Central memory CD4-positive, alpha-beta T cell (primary cell): Measurements from ENCODE around the gene CTRL.
"Not testable (repeated sequence)": the region's sequence is repeated elsewhere in the genome, so short reads cannot be mapped to it uniquely, and the experiment has no call there.

Source experiments
- DNase-seq: peaks from one replicate; pipeline ENCODE4 v3.0.0; 2022
- total RNA-seq, 3 experiments: gene quantifications; one replicate each; lab custom pipeline; 2026; lab: John Stamatoyannopoulos, UW

CTRL gene
- total RNA-seq, result 0.49 to 0.58 (median 0.54) reads per million in 3 experiments

DNA sequence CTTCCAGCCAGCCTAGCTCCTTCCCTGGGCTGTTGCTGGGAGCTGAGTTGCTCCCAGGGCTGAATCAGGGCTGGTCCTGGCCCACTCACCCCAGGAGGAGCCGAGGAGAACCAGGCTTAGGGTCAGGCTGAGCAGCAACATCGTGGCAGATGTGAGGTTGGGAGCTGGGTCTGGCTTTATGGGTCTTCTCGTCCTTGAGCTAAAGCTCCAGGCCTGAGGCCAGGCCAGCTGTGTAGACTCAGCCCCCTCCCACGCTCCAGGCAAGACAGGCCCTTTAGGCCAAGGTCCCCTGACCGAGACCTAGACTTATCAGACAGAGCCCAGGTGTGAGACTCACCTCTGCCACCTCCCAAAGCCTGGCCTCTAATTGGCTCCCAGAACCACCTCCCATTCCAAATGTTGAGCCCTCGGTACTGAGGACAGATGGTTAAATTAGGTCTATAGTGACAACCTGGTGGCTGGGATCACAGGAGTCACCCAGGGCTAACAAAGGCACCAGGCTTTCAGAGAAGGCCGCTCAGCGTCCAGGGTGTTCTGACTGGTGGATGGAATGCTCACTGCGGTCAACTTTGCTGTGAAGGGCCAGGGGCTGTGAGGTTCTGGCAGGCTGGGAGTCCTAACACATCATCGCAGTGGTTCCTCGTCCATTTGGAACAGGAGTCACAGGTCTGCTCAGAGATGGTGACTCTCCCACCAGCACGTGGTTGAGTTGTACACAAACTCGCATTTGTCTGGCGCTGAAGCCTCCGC lies at the start of gene CTRL:
Gene CTRL, minus strand, starts transcription at position 151 of the 750 bp plus-strand sequence. Its CDS starts 10 bp downstream, at position 141.
- no peak for DNase-seq

DNA sequence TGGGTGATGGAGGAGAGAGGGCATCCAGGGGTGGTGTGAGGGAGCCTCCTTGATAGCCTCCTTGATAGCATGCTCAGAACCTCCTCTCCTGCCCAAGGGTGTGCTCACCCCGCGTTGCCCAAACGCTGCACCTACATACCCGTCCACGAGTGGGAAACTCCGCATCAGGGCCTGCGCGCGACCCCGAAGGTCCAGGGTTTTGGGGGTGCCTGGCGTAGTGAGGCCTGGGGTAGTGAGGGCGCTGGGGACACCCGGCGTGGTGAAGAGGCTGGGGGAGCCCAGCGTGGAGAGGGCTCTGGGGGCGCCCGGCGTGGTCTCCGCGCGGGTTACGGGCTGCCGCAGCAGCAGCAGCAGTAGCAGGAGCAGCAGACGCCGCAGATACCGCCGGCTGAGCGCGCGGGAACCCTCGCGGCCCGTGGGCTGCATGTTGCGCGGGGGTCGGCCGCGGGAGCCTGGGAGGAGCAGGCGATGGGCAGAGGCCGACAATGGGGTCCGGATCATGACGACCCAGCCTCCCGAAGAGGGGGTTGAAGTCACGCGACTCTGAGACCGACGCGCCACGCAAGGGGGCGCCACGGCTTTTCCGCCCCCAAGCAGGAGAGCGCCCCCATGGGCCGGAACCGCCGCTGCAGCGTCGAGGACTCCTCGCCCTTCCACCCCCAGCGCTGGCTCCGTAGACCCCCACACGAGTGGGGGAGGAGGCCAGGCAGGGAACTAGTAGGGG lies 48.5 kb upstream of the CTRL start, which contains the start of gene DPEP3:
Gene DPEP3, minus strand, starts transcription at position 545 of the 724 bp plus-strand sequence. Its CDS starts 119 bp downstream, at position 426.
- no peak for DNase-seq

DNA sequence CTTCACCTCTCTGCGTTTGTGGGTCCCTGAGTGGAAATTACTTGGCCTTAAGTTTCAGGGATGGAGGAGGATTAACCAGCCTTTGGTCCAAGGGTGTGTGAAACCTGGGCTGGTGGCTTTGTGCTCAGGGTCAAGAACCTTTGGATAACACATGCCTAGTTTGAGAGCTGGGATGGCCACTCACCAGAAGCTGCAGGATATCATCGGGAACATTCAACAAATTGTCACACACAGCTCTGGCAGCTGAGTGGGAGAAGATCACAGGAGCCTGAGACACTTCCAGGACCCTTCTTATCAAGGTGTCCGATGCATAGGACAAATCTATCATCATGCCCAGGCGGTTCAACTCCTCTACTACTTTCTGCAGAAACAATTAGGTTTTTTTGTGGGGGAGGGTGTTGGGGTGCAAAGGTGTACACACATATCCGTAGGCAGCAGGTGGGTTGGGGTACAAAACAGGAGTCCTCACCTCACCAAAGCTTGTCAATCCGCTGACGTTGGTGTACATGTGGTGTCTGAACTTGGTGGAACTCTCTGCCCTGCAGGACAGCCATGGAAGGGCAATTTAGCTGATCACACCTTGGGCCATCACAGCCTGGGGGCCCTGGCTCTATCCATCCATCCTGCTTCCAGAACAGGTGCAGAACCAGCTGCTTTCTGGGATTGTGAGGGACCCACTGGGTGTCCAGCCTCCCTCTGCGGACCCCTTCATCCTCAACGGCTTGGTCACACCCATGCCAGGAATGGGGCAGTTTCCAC lies 46.0 kb upstream of the CTRL start:
- DNase-seq, result no peak

DNA sequence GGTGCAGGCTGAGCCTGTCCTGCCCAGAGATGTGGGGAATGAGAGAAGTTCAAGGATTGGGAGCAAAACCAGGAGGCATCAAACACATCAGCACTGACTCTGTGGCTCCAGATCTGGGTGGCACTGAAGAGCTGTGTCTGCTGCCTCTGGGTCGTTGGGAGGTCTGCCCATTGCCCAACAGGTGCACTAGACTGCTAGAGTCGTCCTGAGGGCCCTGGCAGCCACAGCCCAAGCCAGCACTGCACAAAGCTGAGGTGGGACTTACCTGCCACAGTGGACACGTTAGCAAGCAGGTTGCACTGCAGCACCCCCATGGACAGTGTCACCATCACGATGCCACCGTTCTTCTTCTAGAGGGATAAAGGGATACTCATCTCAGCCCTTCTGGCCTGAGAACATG lies 45.3 kb upstream of the CTRL start:
- DNase-seq, result no peak

DNA sequence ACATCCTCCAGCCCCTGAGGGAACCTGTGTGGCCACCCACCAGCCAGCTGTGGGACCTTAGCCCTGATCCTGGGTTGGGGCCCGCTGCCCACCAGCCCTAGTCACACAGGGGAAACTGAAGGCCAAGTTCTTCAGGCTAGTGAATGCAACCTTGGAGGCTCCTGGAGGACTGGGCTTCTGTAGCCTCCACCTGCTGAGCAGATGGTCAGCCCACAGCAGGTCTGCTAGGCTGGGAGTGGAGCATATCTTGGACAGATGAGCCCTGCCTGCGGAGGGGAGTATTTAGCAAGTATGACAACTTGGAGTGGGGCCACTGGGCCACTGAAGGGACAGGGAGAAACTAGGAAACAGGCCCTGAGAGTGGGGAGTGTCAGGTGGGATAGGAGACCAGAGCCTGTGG lies 44.5 kb upstream of the CTRL start:
- DNase-seq, result no peak

DNA sequence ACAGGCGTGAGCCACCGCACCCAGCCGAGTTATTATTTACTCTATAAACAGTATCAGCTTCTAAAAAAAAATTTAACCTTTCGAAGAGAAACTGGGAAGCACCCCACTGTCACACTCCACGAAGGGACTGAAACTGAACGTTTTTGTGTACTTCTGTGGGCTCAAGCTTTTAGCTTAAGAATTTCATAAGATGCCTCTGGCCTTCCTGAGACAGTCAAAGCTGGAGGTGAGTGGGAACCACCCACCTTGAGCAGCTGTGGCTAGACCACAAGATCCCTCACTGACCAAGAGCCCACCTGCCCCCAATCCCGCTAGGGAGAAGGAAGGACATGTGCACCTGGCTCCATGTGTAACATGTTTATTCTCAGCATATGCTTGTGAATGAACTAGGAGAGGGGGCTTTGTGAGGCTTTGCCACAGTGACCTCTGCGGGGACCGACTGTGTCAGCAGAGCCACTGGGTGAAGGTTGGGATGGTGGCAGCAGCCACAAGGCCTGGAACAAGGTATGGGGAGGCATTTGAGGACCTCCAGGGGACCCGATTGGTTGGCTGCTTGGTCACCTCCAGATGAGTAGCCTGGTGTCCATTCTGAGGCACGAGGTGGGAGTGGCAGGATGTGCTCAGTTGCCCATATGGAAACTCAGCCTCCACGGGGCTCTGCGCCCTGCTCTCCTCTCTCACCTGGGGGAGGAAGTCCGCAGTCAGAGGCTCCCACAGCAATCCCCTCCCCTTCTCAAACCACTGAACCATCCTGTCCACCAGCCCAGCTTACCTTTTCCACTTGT lies 43.9 kb upstream of the CTRL start:
- DNase-seq, result no peak

DNA sequence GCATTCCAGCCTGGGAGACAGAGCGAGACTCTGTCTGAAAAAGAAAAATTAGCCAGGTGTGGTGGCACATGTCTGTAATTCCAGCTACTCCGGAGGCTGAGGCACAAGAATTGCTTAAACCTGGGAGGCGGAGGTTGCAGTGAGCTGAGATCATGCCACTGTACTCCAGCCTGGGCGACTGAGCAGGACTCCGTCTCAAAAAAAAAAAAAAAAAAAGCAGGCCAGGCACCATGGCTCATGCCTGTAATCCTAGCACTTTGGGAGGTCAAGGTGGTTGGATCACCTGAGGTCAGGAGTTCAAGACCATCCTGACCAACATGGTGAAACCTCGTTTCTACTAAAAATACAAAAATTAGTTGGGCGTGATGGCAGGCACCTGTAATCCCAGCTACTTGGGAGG lies 40.6 kb upstream of the CTRL start:
- not testable (repeated sequence) for DNase-seq

DNA sequence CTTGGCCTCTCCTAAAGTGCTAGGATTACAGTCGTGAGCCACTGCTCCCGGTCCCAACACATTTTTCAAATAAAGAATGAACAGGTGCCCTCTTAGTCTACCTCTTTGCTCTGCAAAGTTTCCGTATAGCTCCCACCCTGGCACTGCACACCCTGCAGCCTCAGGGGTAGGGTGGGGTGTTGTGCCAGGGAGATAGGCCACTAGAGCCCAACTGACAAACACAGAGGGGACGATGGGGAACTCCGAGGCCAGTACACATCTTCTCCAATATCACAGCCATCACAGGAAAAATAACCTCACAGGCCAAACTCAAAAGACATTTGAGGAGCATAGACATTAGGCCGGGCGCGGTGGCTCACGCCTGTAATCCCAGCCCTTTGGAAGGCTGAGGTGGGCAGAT lies 39.4 kb upstream of the CTRL start:
- DNase-seq, result no peak

DNA sequence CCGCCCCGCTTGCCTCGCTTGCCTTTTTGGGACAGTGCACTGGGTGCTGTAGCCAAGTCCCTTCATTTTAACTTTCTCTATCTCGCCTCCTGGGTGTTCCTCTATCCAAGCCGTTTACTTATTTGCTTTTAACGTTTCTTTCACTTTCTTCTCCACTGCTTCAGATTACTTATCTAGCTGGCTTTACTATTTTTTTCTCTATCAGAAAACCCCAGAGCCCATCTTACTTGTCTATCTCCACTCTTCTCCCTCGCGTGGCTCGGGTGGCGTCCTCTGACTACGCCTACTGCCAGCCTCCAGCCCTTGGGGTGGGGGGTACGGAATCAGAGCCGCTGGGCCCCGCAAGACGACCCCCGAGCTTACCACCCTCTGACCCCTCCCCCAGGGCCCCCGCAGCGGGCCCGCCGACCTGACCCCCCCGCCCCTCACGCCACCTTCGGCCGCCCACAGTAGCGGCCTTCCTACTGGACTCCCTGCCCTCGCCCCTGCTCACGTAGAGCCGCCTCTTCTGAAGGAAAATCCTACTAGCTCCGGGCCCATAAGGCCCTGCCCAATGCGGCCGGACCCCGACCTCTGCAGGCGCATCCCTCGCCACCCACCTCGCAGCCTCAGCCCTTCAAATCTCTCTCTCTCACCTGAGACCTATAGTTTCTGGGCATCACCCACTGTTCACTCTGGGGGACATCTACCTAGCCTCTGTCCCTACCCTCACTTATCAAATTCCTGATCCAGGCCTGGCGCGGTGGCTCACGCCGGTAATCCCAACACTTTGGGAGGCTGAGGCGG lies 37.8 kb upstream of the CTRL start:
- DNase-seq, result peak; percentile 25

DNA sequence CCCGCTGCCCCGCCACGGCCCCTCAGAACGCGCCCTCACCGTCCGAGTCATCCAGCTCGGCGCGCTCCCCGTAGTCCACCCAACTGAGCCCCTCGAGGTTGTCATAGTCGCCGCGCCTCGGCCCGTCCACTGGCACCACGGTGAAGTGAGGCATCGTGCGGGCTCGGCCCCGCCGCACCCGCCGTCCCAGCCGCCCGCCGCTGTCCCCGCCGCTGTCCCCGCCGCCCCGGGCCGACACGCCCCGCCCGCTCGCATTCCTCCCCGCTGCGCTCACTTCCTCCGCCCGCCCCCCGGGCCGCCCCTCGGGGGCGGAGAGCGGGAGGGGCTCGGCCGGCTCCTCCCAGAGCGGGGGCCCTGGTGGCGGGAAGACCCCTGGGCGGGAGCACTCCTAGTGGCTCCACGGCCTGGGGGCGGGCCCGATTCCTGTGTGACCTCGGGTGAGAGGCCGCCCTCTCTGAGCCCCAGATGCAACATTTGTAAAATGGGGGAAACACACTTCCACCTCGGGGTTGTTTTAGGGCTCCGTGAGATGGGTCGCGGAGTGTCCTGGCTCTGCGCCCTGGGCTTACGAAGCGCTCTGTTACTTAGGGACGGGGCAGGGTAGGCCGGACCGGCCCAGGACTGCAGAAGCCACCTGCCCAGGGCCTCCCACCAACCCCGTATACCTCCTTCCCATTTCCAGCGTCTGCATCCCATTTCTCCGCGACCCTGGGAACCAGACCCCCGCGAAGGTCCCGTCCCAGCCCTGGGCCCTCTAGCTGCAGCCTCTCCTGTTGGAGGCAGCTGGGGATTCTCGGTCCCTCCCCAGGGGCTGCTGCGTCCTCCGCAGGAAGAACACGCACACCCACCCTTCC lies 37.0 kb upstream of the CTRL start, which contains the start of gene SLC12A4:
Gene SLC12A4, minus strand, starts transcription at position 238 of the 854 bp plus-strand sequence. Its CDS starts 84 bp downstream, at position 154.
- DNase-seq, result peak; percentile 79

DNA sequence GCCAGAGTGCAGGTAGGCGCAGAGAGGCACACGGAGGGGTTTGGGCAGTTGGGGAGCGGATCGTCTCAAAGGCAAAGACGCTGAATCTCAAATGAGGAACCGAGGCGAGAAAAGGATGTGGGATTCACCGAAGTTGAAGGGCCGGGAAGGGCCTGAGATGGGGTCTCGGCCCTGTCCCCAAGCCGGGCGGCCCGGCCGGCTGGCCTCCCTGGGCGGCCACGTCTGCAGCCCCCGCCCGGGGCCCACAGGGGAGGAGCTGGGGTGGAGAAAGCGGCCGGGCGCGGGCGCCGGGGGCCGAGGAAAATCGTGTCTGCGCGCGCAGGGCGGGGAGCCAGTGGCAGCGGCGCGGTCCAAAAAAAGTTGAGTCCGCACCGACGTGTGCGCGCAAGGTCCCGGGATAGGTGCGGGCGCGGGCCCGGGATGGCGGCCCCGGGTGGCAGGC lies 36.3 kb upstream of the CTRL start:
- peak; percentile 13 for DNase-seq

DNA sequence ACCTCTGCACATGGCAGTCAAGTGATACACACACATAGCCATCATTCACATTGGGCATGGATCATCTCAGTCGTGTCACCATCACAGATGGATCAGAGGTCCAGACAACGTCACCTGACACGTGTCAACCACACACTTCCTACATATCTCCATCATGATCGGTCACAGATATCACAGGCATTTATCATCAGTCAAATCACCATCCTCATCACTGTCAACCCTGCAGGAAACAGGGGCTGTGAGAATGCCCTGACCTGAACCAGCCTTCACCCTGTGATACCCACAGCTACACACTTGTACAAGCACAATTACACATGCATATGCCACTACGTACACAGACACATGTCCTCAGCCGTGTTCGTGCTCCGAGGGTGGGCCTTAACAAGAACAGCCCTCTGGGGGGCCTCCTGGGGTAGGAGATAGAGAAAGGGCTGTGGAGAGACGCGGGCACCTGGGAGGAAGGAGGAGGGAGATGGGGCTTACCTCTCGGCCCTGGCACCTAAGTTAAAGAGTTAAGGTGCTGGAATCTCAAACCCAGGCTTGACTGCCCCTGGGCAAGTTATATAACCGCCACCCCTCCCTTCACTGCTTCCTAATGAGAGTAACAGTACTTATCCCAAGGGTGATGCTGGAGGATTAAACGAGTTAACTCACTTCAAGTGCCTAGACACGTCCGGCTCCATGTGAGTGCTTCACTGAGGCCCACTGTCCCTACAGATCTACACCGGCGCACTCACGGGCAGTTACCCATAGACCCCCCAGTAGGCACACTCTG lies 35.7 kb upstream of the CTRL start:
- no peak for DNase-seq

DNA sequence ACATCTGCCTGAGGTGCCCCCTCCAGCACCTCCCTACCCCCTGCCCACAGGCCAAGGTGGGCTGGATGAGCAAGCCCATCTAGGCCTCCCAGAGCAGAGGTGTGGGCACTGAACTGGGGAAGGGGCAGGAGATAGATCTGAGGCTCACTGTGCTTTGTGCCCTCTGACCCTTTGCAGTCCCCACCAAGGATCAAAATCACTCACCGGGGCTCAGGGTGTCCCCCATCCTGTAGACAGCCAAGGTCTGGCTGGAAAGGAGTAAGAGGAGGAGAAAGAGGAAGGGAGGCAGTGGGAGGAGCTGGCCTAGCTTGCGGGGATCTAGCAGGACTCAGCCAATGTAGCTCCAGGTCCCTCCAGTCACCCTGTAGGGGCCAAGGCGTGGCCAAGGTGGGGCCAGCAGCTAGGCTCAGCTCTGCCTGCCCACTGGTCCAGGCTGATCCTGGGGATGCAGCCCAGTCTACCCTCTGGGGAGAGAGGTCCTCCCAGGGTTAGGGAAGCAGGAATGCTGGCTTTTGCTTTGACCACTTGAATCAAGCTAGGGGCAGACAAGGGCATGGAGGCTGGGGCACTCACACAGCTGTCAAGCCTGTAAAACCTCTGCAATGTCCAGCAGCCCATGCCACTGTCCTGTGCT lies 35.0 kb upstream of the CTRL start:
- no peak for DNase-seq

DNA sequence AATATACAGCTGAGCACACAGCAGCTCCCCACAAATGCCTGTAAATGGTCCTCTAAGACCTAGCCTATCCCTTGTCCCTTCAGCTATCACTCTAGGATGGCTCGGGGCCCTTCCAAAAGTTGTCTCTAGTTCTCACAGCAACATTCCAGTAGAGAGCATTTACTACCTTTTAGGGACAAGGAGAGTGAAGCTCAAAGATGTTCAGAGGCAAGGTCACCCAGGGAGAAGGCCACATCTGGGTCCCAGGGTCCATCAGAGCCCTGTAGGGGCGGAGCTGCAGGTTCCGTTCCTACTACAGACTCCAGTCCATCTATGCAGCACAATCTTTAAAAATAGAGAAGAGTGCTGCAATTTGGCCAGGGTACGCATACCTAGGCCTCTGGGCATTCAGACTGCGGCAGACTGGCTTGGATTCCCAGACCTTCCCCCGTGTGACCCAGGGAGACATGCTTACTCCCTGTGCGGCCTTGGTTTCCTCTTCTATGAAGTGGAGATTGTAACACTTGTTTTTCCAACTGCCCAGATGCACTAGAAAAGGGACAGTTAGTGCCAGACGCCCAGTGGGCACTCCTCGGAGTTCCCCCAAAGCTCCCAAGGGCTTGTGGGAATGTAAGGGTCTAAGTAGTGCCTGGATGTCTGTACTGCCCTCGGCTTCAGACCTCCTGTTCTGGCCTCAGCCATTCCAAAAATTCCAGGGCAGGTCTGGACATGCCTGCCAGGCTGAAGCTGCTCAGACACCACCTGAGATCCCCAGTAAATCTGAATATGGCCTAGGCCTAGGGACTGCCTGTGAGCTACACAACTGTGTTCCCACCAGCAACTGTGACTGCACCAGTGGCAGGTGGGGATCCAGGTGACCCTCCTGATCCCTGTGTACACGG lies 34.2 kb upstream of the CTRL start:
- no peak for DNase-seq

DNA sequence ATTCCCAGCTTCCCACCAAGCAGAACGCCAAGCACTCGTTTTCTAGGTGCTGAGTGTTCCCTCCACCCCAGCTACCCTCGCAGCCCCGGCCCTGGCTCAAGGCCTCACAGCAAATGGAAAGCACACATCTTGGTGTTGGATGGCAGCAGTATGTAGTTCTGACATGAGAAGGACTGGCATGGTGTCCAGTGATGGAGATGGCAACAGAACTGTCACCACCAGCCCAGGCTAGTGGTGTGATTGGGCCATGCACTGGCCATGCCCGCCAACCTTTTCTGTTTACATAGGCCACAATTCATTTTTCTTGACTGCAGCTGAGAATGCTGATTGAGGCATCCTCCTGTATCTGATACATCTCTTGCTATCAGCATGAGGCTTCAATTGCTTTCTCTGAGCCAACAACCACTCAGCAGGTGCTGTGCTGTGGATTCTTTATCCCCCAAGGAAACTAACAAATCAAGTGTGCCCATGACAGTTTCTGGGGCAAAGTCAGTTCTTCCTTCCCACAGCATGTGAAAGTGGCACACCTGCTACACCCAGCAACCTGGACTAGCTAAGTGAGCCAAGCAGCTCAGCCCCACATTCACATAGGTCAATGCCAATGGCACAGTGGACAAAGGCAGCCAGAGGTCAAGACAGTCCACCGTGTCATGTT lies 32.9 kb upstream of the CTRL start:
- DNase-seq, result no peak

DNA sequence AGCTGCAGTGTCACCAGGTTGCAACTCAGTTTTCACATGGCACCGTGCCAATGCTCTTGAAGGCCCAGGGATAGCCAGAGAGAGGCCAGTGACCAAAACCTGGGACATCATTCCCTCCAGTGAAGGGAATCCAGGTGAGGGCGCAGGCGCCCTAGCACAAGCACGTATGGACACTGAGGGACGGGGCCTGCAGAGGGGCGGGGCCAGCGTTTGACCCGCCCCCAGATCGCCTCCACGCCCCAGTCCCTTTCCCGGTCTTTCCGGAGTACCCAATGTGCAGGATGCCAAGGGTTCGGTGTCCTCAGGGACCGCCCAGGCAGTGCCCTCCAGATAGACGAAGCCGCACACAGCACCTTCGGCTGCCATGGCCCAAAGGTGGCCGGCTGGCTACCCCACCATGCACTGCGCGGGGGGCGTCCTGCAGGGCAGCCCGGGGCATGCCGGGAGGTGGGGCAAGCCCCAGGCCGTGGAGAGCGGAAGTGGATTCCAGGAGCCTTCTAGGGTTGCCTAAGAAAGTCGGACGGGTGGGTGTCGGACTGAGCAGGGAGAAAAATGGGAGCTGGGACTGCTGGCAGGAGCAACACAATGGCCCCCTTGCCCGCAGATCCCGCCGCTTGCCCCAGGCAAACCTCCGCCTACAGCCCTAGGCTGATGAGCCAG lies 32.1 kb upstream of the CTRL start:
- no peak for DNase-seq

DNA sequence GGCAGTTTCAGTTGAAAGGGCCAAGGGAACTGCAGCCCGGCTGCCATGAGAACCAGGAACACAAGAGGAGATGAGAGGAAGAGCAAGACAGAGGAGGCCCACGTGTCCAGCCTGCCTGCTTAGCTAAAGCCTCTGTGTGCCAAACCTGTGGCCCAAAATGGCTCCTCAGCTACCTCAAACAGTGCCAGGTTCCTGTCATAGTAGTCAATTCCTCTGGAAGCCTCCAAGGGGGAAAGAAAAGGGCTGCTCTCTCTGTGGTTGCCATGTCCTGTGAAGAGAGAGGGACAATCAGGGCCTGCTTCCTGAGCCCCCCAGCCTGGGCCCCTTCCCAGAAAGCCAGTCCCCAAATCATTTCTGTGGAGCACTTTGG lies 31.6 kb upstream of the CTRL start:
- DNase-seq, result no peak
